Measurements from ENCODE around the gene FUT8. TPM values are rescaled to one million over a fixed set of nuclear protein-coding genes. Genes with fewer than 3 reads are reported as not detected.
A peak's percentile ranks its signal among the peaks of the same experiment; 100 is the strongest.

FUT8 gene
- total RNA-seq, 1 donor from 2014 or later: 131 TPM

- Histone ChIP-seq H3K9me3 (ENCODE audit: low read depth) (peaks cover 5% of the 10 kb centered on the region), H3K4me3 (no peak overlapping the region), H3K27ac (no peak overlapping the region), H3K9ac (no peak overlapping the region), H4K20me1 (ENCODE audit: low read depth) (no peaks in the 10 kb centered on the region), H3F3A (ENCODE audit: low read depth) (peaks cover 26% of the 10 kb centered on the region), H3K4me1 (peaks cover 31% of the 10 kb centered on the region), H3K4me2 (peak overlapping the region; percentile 3), H3K36me3 (no peaks in the 10 kb centered on the region), H3K79me2 (ENCODE audit: low read depth) (no peaks in the 10 kb centered on the region), H2AFZ (replicated peaks) (no peak overlapping the region), H3K27me3 (no peaks in the 10 kb centered on the region)
- peak; percentile 13 for DNase-seq (ENCODE audit: low spot score)
- Mint-ChIP-seq H3K27ac (peak overlapping the region; percentile 31), H3K4me3 (no peak overlapping the region), H3K36me3 (no peaks in the 10 kb centered on the region), H3K4me1 (peaks cover 10% of the 10 kb centered on the region), H3K27me3 (ENCODE audit: insufficient read depth, low read depth) (no peaks in the 10 kb centered on the region), H3K9me3 (no peaks in the 10 kb centered on the region)
- TF ChIP-seq EZH2phosphoT487 (IDR thresholded peaks at IDR 0.05): no peak
- TF ChIP-seq, protein P1, sequence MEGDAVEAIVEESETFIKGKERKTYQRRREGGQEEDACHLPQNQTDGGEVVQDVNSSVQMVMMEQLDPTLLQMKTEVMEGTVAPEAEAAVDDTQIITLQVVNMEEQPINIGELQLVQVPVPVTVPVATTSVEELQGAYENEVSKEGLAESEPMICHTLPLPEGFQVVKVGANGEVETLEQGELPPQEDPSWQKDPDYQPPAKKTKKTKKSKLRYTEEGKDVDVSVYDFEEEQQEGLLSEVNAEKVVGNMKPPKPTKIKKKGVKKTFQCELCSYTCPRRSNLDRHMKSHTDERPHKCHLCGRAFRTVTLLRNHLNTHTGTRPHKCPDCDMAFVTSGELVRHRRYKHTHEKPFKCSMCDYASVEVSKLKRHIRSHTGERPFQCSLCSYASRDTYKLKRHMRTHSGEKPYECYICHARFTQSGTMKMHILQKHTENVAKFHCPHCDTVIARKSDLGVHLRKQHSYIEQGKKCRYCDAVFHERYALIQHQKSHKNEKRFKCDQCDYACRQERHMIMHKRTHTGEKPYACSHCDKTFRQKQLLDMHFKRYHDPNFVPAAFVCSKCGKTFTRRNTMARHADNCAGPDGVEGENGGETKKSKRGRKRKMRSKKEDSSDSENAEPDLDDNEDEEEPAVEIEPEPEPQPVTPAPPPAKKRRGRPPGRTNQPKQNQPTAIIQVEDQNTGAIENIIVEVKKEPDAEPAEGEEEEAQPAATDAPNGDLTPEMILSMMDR (IDR thresholded peaks at IDR 0.05): peak; percentile 10
Measured at GRCh38 chr14:65751510-65751909, 339.0 kb downstream of the FUT8 start.

- H3K4me2 ChIP-seq: no peak overlapping the region
- Mint-ChIP-seq H3K4me1 (peaks cover 10% of the 10 kb centered on the region), H3K4me3 (no peak overlapping the region), H3K27me3 (ENCODE audit: insufficient read depth, low read depth) (no peaks in the 10 kb centered on the region), H3K9me3 (no peaks in the 10 kb centered on the region), H3K27ac (no peak overlapping the region), H3K36me3 (no peaks in the 10 kb centered on the region)
- H3K9me3 ChIP-seq (ENCODE audit: low read depth): no peaks in the 10 kb centered on the region
- H3K36me3 ChIP-seq: no peaks in the 10 kb centered on the region
- H3K27me3 ChIP-seq: no peaks in the 10 kb centered on the region
- peaks cover 26% of the 10 kb centered on the region for H3K4me1 ChIP-seq
- H2AFZ ChIP-seq (replicated peaks): no peak overlapping the region
- H3K79me2 ChIP-seq (ENCODE audit: low read depth): no peaks in the 10 kb centered on the region
- no peak overlapping the region for H3K4me3 ChIP-seq
- H3F3A ChIP-seq (ENCODE audit: low read depth): peaks cover 19% of the 10 kb centered on the region
- H3K27ac ChIP-seq: no peak overlapping the region
- H3K9ac ChIP-seq: no peak overlapping the region
- no peaks in the 10 kb centered on the region for H4K20me1 ChIP-seq (ENCODE audit: low read depth)
- TF ChIP-seq EZH2phosphoT487 (IDR thresholded peaks at IDR 0.05): no peak
- TF ChIP-seq, protein P1 (IDR thresholded peaks at IDR 0.05): no peak
- no peak for TF ChIP-seq EZH2 (IDR thresholded peaks at IDR 0.05)
- no peak for DNase-seq (ENCODE audit: low spot score)
Measured at GRCh38 chr14:65753061-65753460, 340.5 kb downstream of the FUT8 start.

DNA sequence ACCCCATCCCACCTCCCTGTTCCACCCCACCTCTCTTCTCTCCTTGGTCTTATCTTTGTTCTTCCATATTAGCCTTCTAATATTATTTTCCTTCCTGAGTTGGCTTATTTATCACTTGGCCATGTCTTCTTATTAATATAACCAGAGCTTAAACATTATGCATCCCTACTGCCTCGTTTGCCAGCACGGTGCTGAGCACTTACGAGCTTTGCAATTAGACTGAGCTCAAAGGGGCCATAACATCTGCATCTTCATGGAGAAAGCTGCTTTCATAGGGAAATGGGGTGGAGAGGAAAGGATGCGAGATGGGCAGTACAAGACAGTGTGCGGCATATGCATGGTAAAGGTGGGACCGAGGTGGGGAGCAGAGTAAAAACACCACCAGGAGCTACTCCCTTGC lies 342.8 kb downstream of the FUT8 start:
- no peaks in the 10 kb centered on the region for H3K27me3 ChIP-seq
- H3K36me3 ChIP-seq: no peaks in the 10 kb centered on the region
- Mint-ChIP-seq H3K4me3 (no peak overlapping the region), H3K27ac (no peak overlapping the region), H3K9me3 (no peaks in the 10 kb centered on the region), H3K4me1 (peaks cover 10% of the 10 kb centered on the region), H3K27me3 (ENCODE audit: insufficient read depth, low read depth) (no peaks in the 10 kb centered on the region), H3K36me3 (no peaks in the 10 kb centered on the region)
- H3K9me3 ChIP-seq (ENCODE audit: low read depth): no peaks in the 10 kb centered on the region
- H3K4me2 ChIP-seq: no peak overlapping the region
- peaks cover 20% of the 10 kb centered on the region for H3K4me1 ChIP-seq
- H3K27ac ChIP-seq: no peak overlapping the region
- TF ChIP-seq EZH2phosphoT487 (IDR thresholded peaks at IDR 0.05) (no peak), EZH2 (IDR thresholded peaks at IDR 0.05) (no peak)
- TF ChIP-seq, protein P1 (IDR thresholded peaks at IDR 0.05): no peak
- H4K20me1 ChIP-seq (ENCODE audit: low read depth): no peaks in the 10 kb centered on the region
- H3F3A ChIP-seq (ENCODE audit: low read depth): peaks cover 19% of the 10 kb centered on the region
- no peak overlapping the region for H3K4me3 ChIP-seq
- H3K79me2 ChIP-seq (ENCODE audit: low read depth): no peaks in the 10 kb centered on the region
- H3K9ac ChIP-seq: no peak overlapping the region
- DNase-seq (ENCODE audit: low spot score): no peak
- no peak overlapping the region for H2AFZ ChIP-seq (replicated peaks)

Measured in neural progenitor cell (in vitro differentiated cells).